NOMO-1 (cell line): ENCODE results near the gene SUN2.

Experiments
- DNase-seq, 2 experiments: peaks; one replicate each; lab custom pipeline; 2025; ENCODE audit not compliant: unreplicated experiment in 2 of 2; lab: John Stamatoyannopoulos, UW

The SUN2 gene

DNA sequence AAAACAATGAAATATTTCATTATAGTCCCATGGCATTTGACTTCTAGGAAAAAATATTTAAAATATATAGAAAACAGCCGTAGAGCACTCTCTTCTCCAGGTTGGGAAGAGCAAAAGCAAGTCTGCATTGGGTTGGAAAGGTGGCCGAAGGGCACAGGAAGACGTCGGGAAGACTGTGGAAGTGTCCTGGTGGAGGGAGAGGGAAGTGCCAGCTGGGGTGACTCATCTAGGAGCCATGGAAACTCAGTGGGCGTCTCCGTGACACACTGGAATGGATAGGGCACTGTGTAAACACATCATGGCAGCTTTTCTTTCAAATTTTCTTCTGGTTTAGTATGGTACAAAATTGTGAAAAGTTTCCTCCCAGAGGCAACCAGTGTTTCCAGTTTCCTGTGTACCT lies 37.4 kb downstream of the SUN2 start:
- no peak for DNase-seq

DNA sequence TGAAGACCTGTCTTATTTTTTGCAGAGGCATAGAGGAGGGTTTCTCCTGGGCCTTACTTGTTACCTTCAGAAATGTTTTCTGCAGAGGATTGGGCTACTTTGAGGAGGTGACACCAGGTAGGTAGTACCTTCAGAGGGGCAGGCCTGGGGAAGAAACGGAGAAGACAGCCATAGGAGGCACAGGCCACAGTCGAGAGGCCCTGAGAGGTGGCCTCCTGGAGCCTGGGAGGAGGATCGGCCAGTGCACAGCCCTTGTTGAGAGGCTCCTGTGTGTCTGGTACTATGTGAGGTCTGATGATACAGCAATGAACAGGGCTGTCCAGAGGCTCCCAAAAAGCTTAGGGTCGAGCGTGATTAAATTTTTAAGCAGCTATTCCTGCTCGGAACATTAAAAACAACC lies 38.6 kb downstream of the SUN2 start:
- DNase-seq = no peak

DNA sequence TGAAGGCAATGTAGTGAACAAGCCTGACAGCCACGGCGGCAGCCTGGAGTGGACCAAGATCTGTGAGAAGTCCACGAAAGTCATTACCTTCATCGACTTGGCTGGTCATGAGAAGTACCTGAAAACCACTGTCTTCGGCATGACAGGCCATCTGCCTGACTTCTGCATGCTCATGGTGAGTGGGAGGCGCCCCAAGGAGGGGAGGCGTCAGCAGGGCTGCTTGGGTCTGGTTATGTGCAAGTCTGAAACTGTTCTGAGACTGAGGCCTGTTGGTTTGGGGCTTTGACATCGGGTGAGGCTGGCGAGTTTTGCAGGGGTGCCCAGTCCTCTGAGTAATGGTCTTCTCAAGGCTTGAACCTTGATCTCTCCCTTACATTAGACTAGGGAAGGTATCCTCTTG lies 39.0 kb downstream of the SUN2 start:
- no peak for DNase-seq

DNA sequence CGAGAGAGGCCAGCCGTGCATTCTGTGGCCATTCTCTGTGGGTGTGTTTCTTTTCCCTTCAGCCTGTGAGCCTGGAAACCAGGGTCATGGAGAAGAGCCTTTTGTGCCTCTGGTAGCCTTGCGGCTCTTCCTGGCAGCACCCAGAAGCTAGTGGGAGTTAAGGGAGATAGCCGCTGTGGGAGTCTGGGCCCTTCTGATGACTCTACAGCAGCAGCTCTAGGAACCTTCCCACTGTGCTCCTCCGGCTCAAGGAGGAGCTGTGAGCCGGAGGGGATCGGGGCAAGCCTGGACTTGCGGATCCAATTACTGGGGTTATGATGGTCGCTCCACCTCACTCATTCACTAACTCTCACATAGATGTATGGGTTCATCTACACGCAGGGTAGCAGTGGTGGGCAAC lies 39.5 kb downstream of the SUN2 start:
- no peak for DNase-seq

DNA sequence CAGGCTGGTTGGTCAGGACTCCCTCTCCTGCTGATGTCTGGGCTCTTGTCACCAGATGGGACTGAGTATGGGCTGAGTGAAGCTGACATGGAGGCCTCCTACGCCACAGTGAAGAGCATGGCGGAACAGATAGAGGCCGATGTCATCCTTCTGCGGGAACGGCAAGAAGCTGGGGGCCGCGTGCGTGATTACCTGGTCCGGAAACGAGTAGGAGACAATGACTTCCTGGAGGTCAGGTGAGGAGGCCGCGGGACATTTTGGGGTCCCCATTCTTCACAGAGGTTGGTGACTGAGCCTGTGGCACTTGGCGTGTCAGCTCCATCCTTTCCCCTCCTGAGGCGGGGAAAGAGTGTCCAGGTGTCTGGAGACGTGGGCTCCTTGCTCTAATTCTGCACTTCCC lies 39.9 kb downstream of the SUN2 start:
- no peak for DNase-seq

DNA sequence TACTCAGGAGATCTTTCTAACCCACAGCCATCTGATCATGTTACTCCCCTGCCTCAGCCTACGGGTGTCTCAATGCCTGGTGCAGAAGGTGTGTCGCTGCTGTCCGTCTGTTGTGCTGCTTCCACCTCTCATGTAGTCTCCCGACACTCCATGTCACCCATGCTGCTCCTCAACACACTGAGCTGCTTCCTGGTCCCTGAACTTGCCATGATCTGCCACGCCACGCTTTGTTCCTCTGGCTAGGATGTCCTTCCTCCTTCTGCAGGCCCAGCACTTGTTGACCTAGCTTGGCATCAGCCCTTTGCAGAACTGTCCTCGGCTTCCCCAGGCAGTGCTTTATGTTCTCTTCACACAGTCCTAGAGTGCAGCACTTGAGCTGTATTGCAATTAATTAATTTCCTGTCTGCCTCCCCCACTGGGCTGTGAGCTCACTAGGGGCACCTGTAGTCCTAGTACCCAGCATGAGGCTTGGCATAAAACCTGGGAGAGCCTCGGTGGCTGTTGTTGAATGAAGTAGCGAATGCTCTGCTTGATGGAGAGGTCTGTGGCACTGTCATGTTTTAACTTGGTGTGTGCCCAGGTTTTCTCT lies 40.5 kb downstream of the SUN2 start:
- no peak for DNase-seq

DNA sequence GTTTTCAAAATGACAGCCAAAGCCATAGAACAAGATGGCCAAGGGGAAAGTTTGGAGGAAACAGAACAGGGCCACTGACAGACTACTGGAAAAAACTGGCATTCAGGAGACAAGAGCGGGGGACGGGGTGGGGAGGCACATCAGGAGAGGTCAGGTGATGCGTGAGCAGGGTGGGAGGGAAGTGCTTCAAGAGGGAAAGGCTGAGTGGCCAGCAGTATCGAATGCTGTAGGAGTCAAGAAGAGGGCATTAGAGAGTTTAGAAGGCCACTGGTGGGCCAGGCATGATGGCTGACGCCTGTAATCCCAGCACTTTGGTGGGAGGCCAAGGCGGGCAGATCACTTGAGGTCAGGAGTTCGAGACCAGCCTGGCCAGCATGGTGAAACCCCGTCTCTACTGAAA lies 41.9 kb downstream of the SUN2 start:
- DNase-seq = no peak

DNA sequence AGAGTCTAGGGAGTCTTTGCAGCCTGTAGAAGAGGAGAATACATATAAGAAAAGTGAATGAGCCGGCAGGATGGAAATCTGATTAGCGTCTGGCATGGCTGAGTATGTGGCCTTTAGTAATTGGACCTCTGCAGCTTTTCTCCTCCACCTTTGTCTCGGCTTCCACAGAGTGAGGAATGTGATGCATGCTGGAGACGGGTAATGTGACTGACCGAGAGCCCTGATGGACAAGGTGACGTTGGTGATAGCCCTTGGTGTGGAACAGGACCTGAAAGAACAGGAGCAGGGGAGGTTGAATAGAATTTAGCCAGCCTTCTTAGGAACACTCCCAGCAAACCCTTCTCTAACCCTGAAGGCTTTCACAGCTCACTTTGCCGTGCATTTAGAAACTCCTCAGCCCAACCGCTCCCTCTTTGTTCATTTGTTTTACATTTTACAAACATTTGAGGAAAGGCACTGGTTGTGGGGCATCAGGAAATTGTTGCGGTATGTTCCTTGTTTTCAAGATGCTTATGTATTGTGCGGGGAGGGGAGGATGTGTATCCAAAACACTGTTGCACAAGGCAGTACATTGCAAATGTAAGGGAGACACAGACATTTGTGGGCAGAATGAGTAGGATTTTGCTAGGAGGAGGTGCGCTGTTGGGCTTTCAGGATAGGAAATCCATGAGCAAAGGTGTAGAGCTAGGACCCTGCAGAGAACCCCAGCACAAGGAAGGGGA lies 43.2 kb downstream of the SUN2 start:
- no peak for DNase-seq

DNA sequence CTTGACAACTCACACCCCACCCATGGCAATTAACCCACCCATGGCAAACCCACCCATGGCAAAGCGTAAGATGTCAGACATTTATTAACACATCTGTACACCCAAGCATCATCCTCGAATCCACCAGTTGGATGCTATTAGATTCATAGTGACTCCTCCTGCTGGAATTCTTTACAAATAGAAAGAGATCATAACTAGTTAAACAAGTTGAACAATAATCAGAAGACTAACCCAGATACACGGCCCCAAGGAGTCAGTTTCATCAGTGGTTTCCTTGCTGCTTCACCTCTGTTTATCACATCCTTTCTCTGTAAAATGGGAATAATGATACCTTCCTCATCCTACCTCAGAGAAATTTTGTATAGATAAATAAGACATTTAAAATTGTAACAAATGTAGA lies 44.9 kb downstream of the SUN2 start:
- DNase-seq = no peak

DNA sequence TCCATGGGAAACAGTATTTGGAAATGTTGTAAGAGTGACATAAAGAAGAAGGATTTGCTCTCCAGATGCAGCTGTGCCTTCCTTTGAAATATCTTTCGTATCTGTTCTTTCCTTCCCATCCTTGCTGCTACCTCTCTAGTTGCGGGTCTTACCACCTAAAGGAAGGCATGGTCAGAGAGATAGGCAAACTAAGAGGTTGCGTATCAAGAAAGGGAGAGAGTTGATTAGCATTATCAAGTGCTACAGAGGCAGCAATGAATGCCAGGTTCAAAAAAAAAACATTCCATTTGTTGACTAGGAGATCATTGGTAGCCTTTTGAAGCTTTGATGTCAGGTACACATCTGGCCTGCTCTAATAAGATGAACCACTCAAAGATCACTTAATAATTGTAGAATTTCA lies 45.4 kb downstream of the SUN2 start:
- no peak for DNase-seq

DNA sequence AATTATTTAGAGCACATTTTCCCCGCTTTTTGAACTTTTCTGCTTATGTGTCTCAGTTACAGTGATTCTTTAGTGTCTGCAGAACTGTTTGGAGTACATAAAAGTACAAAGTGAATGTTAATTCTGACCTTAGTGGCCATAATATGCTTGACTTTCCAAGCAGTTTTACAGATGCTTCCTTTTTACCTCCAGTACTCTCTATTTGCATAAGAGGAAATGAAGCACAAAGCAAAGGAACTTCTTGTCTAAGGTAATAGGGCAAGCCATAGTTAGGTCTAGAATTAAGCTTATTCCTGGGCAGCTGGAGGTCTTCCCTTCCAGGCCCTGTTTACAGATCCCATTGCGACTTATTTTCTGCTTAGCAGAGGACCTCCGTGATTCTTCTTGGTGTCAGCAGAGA lies 46.5 kb downstream of the SUN2 start:
- DNase-seq = no peak

DNA sequence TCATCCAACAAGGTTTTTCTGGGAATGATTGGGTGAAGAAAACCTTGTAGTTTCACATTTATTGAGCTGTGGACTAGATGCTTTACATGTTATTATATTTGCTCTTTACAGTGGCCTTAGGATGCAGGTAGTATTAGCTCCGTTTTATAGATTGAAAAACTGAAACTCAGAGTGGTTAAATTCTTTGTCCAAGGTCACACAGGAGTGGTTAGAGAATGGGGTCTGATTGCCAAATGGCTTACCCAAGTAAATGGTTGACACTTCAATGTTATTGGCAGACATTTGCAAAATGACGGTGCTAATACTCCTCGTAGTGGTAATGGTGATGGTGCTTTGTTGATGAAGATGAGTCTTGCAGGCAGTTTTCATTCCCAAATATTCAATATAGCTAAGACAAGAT lies 47.8 kb downstream of the SUN2 start:
- DNase-seq = no peak

DNA sequence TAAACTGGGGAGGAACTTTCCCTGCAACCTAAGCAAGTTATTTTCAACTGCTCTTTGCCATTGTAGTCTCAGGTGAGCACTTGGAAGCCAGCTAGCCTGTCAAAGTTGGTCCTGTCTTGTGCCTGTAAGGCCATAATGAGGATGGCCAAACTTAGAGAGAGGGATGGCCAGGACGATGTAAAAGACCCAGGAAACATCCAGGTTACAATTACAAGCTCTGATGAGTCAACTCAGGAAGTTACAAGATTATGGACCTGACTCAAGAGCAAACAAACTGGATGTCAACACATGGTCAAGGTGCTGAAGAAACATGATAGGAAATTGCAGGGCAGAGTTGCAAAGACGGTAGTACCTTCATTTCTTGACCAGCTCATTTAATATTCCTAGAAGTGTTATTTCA lies 48.5 kb downstream of the SUN2 start:
- no peak for DNase-seq

DNA sequence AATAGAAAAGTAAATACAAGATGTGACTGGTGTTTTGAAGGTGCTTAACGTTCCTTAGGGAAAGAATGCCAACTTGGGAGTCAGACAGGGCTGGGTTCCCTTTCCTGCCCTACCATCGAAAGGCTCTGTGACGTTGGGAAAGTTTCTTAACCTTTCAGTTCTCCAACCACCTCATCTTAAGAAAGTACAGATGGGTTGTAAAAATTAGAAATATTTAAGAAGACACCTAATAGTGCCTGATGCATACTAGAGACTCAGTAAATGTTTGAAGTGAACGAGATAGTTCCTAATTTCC lies 49.0 kb downstream of the SUN2 start:
- no peak for DNase-seq

DNA sequence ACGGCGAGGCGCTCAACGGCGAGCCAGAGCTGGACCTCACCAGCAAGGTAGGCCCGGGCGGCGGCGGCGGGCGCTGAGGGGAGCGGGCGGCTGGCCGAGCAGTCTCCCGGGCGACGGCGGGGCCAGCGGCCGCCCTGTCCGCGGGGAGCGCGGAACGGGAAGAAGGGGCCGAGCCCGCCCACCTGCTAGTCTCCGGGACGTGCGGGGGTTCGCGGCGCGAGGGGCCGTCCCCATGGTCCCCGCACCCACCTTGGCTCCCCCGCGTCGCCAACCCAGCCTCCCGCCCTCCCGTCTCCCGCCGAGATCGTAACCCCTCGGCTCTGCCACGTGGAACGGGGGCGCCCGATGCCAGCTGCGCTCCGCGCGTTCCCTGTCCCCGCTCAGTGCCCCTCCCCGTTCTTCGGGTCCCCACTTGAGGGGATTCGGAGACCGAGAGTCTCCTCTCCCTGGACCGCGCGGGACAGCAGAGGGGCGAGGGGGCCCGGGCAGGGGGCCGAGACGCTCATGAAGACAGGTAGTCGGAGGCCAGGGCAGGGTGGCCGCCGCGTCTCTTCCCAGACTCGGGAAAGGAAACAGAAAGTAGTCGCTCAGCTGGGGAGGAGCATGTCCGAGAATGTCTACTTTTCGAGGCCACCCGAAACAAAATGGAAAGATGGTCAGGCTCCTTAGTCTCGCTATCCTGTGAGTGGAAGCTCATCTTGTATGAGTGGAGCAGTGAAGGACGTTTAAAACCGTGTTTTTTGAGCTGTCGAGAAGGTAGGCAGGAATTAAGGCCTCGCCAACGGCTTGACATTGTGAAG lies 49.5 kb downstream of the SUN2 start:
- peak in 1 of 2 experiments; percentile 10 for DNase-seq

DNA sequence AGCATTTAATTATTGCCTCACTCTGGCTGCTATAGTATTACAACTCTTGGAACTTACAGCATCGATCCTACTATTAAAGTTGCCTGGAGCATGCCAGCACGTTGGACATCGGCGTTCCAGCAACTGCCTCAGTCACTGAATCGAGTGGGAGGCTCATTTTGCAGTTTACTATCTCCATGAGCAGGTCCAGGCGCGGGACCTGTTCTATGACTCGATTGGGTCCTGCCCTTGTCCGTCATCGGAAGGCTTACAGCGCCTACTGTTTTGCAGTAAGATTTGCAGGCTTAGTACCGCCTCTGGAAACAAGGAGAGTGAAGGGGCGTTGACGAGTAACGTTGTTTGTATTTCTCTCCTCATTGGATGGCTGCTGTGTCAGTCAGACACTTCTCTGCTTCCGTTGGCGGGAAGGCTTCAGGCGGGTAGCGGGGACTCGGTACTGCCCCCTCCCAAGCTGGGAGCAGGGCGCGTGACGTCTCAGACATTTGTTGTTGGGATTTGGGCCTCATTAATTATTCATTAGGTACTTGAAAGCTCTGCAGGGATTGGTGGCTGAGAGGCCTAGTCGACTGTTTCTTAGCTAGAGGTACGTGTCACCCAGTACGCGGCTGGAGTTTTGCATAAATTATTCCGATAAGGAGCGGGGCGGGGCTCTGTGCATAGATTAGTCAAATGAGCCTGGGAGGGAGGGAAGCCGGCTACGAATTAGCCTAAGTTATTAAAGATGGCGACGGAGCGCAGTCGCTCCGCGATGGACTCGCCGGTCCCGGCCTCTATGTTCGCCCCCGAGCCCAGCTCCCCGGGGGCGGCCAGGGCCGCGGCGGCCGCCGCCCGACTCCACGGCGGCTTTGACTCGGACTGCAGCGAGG lies 50.3 kb downstream of the SUN2 start, which contains the start of gene GTPBP1:
Gene GTPBP1 (plus strand): TSS at position 710 of the 866 bp plus-strand sequence. CDS start 12 bp downstream, at position 722.
- DNase-seq = peak; percentile 100

DNA sequence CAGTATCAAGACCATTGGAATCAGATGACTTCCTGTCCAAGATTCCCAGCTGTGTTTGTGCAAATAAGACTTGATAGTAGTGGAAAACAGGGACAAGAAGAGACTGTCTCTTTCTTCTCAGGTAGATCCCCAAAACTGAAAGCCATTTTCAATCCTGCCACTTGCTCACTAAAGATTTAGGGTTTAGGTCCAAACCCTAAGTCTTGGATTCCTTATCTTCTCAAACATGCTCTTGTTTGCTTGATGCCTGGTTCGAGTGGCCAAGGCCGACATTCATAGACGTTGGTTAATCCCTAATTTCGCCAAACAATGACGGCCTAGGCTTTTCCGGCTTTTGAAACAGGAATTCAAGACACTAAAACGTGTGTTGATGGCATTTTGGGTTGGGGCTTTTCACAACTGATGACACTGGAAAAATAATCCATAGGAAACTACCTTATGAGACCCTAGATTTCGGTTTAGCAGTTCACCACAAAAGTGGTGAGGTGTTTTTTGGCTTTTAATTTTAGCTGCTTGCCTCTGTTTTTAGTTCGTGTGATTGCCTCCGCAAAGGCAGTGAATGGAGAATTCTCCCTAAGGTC lies 51.1 kb downstream of the SUN2 start:
- DNase-seq = no peak

DNA sequence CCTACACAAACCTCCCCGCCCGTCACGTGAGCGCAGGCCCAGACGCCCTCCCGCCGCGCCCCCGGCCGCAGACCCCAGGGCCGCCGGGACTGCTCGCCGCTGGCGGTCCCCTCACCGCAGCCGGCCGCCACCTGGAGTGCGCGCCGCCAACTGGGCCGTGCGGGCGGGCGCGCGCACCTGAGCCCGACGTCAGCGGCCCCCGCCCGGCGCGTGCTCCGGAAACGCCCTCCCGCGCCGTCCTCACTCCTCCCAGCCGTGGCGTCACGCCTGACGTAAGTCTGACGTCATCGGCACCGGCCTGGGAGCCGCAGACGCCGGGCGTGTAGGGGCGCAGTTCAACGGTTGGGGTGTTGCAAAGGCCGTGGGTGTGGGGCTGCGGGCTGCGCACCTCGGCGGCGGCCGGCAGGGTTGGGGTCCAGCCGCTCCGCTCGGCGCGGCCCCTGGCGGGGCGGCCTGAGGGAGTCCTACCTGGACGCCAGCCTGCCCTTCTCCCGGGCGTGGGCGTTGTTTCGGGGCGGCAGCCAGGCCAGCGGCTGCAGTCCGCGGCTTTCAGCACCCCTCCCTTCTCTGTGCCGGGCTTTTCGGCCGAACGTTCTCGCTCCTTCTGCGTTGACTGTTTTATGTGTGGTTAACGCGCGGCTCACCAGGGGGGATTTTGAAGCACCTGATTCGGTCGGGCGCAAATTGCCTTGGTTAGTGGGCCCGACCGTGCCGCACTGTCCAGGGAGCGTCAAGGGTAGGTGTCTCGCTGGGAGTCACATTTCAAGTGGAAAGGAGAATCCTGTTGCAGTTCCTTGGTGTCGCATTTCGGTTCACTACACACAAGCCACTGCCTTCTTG lies 54.8 kb downstream of the SUN2 start, which contains the start of gene JOSD1:
Gene JOSD1 (minus strand): TSS at position 155 of the 840 bp plus-strand sequence. CDS start 956 bp downstream, outside the sequence.
- peak; percentile 71 to 90 for DNase-seq

DNA sequence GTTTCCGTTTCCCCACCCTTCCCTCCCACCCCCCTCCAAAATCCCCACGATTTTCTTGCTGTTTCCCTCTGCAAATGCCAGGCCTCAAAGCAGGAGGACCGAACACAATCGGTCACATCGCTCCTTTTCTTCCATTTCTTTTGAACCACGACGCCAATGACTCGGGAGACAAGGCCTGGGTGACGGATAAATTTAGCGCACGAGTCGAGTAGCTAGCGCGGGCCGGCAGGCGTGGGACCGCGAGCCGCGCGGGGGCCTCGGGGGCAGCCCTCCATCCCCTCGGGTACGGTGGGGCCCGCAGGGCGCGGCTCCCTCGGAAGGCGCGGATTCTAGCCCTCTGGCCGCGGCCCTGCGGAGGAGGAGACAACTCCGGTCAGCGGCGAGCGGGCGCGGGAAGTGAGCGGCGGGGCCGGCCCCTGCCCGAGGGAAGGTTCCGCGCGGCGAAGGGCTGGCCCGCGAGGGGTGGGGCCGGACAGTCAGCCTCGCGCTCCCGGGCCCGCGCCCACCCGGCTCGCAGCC lies 55.5 kb downstream of the SUN2 start:
- peak; percentile 71 to 77 for DNase-seq
